ENCODE results near the gene DIPK1C. TPM values are rescaled to one million over a fixed set of nuclear protein-coding genes. Genes with fewer than 3 reads are reported as not detected.

Gene DIPK1C
- total and polyA plus RNA-seq, 9 of the 15 experiments (the other 6 are each of a cell fraction or from before 2014, with no cell fraction given) = 0.04 to 0.32 (median 0.15) TPM; not detected in 2

- H3K27ac ChIP-seq (ENCODE audit: extremely low read depth, low read depth, low read length) = no peak overlapping the region
- peaks cover 4 to 36% of the 10 kb centered on the region in 2 experiments; a peak in 4 of 5 replicates for H3K27me3 ChIP-seq (ENCODE audit: control insufficient read depth in 2 of 2, insufficient read depth in 2 of 2, low read length in 2 of 2)
- ChIA-PET CTCF (ENCODE audit: low intra/inter-chr PET ratio) (no interaction called here), POLR2A (no interaction called here)
- 3% methylated on average over 11 of the region's 14 CpGs for WGBS (ENCODE audit: insufficient coverage, low coverage, missing lambda C conversion rate)
- FAIRE-seq = no peak
- no peaks in the 10 kb centered on the region for H3K36me3 ChIP-seq (ENCODE audit: control insufficient read depth, insufficient read depth, low read length)
- no peaks in the 10 kb centered on the region for H3K79me2 ChIP-seq (ENCODE audit: control insufficient read depth, insufficient read depth, low read length)
- H2AFZ ChIP-seq (ENCODE audit: low read depth, low read length) = no peak overlapping the region
- H3K9me3 ChIP-seq (replicated peaks; ENCODE audit: control insufficient read depth, insufficient read depth, low read depth, low read length) = no peaks in the 10 kb centered on the region
- no peak overlapping the region for H3K4me2 ChIP-seq (ENCODE audit: insufficient read depth, low read length)
- no peaks in the 10 kb centered on the region for H3K9me1 ChIP-seq (ENCODE audit: control insufficient read depth, insufficient read depth, low read length)
- in situ Hi-C loops (cut with MboI) (no loop called here), intact Hi-C loops (cut with micrococcal nuclease) (no loop called here)
- DNase-seq (ENCODE audit: extremely low read depth in 1 of 4, low spot score in 3 of 4) = no peak
- TF ChIP-seq TAF15 (IDR thresholded peaks at IDR 0.05; ENCODE audit: low read depth, low read length) (no peak), ZNF717 (CRISPR knock-in tag; IDR thresholded peaks at IDR 0.05) (no peak), JUNB (CRISPR knock-in tag; conservative IDR thresholded peaks at IDR 0.05) (no peak), PKNOX1 (IDR thresholded peaks at IDR 0.05) (no peak), DPF2 (IDR thresholded peaks at IDR 0.05) (no peak), ZNF551 (CRISPR knock-in tag; IDR thresholded peaks at IDR 0.05) (no peak)
- TF ChIP-seq, protein P1, sequence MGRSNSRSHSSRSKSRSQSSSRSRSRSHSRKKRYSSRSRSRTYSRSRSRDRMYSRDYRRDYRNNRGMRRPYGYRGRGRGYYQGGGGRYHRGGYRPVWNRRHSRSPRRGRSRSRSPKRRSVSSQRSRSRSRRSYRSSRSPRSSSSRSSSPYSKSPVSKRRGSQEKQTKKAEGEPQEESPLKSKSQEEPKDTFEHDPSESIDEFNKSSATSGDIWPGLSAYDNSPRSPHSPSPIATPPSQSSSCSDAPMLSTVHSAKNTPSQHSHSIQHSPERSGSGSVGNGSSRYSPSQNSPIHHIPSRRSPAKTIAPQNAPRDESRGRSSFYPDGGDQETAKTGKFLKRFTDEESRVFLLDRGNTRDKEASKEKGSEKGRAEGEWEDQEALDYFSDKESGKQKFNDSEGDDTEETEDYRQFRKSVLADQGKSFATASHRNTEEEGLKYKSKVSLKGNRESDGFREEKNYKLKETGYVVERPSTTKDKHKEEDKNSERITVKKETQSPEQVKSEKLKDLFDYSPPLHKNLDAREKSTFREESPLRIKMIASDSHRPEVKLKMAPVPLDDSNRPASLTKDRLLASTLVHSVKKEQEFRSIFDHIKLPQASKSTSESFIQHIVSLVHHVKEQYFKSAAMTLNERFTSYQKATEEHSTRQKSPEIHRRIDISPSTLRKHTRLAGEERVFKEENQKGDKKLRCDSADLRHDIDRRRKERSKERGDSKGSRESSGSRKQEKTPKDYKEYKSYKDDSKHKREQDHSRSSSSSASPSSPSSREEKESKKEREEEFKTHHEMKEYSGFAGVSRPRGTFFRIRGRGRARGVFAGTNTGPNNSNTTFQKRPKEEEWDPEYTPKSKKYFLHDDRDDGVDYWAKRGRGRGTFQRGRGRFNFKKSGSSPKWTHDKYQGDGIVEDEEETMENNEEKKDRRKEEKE (IDR thresholded peaks at IDR 0.05; ENCODE audit: borderline replicate concordance in 1 of 2, control insufficient read depth in 1 of 2, low read depth in 2 of 2, low read length in 1 of 2) = no peak
- TF ChIP-seq, protein P2, sequence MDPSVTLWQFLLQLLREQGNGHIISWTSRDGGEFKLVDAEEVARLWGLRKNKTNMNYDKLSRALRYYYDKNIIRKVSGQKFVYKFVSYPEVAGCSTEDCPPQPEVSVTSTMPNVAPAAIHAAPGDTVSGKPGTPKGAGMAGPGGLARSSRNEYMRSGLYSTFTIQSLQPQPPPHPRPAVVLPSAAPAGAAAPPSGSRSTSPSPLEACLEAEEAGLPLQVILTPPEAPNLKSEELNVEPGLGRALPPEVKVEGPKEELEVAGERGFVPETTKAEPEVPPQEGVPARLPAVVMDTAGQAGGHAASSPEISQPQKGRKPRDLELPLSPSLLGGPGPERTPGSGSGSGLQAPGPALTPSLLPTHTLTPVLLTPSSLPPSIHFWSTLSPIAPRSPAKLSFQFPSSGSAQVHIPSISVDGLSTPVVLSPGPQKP (CRISPR knock-in tag; IDR thresholded peaks at IDR 0.05) = no peak
- ATAC-seq = no peak
- BruUV-seq (replicated peaks) = no TSS peak
- H4K20me1 ChIP-seq (replicated peaks; ENCODE audit: control insufficient read depth, insufficient read depth, low read length) = no peaks in the 10 kb centered on the region
- H3K4me1 ChIP-seq (replicated peaks in 1 of 2; ENCODE audit: control insufficient read depth in 2 of 2, insufficient read depth in 2 of 2, low read length in 2 of 2) = no peaks in the 10 kb centered on the region
- no peak overlapping the region for H3K4me3 ChIP-seq
- no peak overlapping the region for H3K9ac ChIP-seq (ENCODE audit: insufficient read depth in 1 of 2, low read depth in 2 of 2, low read length in 2 of 2)
Observed at GRCh38 chr18:74436158-74436769, 20.8 kb downstream of the DIPK1C start.
